Rectal smooth muscle tissue (tissue), 1 donor: ENCODE results near the gene FGR.

Experiments
- H3K27ac ChIP-seq: one replicate; pipeline ENCODE4 v1.7.0; 2013; ENCODE audit warnings: low read depth, low read length, inconsistent platforms
- H3K27me3 ChIP-seq: one replicate; pipeline ENCODE4 v1.7.0; 2013; ENCODE audit warnings: low read length; ENCODE audit not compliant: control insufficient read depth, insufficient read depth
- H3K36me3 ChIP-seq: one replicate; pipeline ENCODE4 v1.7.0; 2013; ENCODE audit warnings: low read length; ENCODE audit not compliant: control insufficient read depth, insufficient read depth
- H3K4me1 ChIP-seq: one replicate; pipeline ENCODE4 v1.7.0; 2013; ENCODE audit warnings: low read length; ENCODE audit not compliant: control insufficient read depth, insufficient read depth
- H3K4me3 ChIP-seq: one replicate; pipeline ENCODE4 v1.7.0; 2013; ENCODE audit warnings: low read length
- H3K9ac ChIP-seq: one replicate; pipeline ENCODE4 v1.7.0; 2013; ENCODE audit warnings: low read length

FGR gene

DNA sequence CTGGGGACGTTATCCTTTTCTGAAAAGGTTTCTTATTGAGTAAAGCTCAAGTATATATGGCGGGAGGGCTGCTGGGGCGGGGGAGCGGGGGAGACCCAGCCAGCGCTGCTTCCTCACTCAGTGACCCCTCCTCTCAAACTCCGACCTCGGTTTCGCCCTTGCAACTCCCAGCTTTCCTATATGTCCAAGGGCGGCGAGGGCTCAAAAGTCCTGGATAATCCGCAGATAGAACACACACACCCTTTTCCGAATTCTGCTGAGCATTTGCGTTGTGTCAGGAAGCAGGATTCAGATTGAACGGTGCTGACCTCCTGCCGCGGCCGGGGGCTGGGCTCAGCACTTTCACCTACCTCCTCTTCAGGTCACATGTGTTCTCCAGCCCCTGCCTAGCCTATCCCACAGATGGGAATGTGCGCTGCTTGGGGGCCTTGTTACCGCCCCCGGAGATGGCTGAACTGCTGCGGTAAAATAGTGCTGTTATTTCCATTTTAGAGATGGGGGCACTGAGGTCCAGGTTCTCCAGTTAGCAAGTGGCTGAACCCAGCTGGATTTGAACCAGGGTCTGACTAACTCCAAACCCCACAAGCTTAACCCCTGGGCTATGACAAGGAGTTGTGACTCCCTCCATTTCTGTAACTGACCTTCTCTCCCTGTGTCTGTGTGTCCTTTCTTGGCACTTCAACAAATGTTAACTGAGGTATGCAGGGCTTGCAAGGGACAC lies 30.2 kb downstream of the FGR start:
- Histone ChIP-seq H3K27ac (no peak overlapping the region), H3K4me1 (peaks cover 12% of the 10 kb centered on the region), H3K4me3 (no peak overlapping the region), H3K9ac (no peak overlapping the region), H3K36me3 (no peaks in the 10 kb centered on the region), H3K27me3 (no peaks in the 10 kb centered on the region)

DNA sequence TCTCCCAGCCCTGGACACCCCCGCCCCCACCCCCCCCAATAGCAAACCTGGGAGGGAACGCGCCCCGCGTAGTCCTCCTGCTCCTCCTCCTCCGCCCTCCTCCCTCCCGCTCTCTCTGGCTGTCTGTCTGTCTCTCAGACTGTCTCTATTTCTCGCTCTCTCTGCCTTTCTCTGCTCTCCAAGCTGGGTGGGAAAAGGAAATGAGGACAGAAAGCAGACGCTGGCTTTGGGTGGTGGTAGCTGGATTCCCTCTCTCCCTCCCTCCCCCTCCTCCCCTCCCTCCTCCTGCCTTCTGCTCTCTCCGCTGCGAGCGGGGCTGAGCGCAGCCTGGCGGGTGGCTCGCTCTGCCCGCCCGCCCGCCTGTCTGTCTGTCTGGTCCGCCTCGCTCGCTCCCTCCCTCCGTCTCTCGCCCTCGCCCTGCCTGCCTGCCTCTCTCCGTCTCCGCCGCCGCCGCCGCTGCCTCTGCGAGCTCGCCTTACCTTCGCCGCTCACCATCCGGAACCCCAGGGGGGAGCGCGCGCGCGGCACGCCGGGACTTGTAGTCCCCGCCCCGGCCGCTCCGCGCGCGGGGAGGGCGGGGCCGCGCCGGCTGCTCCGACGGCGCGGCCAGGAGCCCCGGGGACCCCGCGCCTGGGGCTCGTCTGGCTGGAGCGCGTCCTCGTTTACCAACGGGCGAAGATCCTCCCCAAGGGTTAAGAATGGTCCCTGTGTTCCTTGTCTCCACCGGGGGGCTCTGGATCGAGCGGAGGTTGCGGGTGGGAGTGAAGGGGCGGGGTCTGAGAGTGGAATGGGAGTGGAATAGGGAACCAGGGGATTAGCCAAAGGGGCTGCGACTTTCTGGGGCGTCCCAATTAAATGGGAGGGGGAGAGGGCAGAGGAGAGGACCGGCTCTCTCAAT lies 31.1 kb downstream of the FGR start, which contains the start of gene AHDC1:
AHDC1 (minus strand) TSS at position 464 of the 898 bp plus-strand sequence. CDS start 52,029 bp downstream, outside the sequence.
- Histone ChIP-seq H3K27ac (peak within 1 kb of the TSS; percentile 91), H3K9ac (peak within 1 kb of the TSS; percentile 77), H3K4me1 (peaks cover 20% of the 10 kb centered on the region), H3K36me3 (no peaks in the 10 kb centered on the region), H3K27me3 (no peaks in the 10 kb centered on the region), H3K4me3 (peak within 1 kb of the TSS; percentile 96)

DNA sequence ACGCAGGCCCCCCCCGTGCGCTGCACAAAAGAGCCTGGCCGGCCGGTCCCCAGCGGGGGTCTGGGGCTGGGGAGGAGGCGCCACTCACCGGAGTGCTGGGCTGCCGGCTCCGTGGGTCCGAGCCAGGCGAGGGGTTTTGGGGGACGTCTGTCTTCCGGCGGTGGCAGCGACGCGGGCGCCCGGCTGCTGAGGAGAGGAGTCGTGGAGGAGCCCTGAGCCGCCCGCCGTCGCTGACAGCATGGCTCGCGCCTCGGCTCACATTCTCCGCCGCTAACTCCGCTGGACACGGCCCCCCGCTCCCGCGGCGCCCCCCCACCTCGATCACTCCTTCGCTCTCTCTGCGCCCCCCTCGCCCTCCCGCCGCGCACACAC lies 31.7 kb downstream of the FGR start:
- H3K9ac ChIP-seq, result peak overlapping the region; percentile 46
- H3K4me1 ChIP-seq, result peaks cover 26% of the 10 kb centered on the region
- peak overlapping the region; percentile 96 for H3K4me3 ChIP-seq
- no peaks in the 10 kb centered on the region for H3K36me3 ChIP-seq
- H3K27me3 ChIP-seq, result no peaks in the 10 kb centered on the region
- H3K27ac ChIP-seq, result peak overlapping the region; percentile 91

GRCh38 chr1:27602462-27603308 lies 32.3 kb downstream of the FGR start:
- H3K27ac ChIP-seq, result peak overlapping the region; percentile 91
- H3K4me1 ChIP-seq, result peaks cover 32% of the 10 kb centered on the region
- no peaks in the 10 kb centered on the region for H3K27me3 ChIP-seq
- peak overlapping the region; percentile 96 for H3K4me3 ChIP-seq
- no peaks in the 10 kb centered on the region for H3K36me3 ChIP-seq
- H3K9ac ChIP-seq, result peak overlapping the region; percentile 67

DNA sequence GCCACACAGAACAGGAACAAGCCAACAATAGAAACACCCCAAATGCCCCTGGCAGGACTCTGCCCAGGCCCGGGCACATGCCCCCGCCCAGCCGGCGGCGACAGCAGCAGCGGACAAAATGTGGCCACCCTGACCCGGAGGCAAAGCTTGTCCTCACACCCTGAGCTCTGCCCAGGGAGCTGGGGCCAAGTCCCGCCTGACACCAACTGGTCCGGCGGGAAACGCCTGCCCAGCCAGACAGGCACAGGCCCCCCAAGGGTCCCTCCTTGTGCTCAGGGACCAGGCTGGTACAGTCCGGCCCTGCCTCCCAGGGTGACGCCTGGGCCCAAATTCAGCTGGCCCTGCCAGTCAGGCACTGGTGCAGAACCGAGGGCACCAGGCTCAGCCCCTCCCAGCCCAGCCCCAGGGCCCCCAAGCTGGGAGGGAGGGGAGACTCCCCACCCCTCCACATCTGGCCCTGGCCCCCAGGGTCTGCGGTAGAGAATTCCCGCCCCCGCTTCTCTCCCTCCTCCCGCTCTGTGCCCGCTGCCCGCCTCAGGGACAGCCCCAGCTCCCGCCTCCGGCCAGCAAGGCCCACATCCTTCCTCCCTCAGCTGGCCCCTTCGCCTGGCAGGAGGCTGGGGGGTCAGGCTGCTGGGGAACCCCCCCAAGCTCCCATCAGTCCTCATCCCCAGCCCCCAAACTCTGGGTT lies 33.1 kb downstream of the FGR start:
- Histone ChIP-seq H3K36me3 (no peaks in the 10 kb centered on the region), H3K4me1 (peaks cover 39% of the 10 kb centered on the region), H3K27me3 (no peaks in the 10 kb centered on the region), H3K4me3 (peak overlapping the region; percentile 83), H3K27ac (peak overlapping the region; percentile 91), H3K9ac (peak overlapping the region; percentile 67)

DNA sequence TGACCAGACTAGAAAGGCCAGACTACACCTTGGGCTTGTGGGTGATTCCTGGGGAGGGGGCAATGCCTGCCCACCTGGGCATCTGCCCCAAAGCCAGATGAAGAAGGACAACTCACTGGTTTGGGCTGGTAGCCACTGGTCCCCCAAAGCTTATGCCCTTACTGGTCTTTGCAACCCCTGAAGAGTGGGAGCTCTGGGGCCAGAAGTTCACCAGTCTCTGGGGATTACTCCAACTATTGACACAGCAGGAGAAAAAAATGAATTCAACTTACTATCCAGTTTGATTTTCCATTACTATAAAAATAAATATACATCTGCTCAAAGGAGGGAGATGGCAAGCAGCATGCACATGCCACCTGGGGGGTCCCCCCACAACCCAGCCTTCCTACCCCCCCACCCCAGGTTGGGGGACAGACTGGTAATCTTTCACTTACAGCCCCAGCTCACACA lies 33.6 kb downstream of the FGR start:
- Histone ChIP-seq H3K36me3 (no peaks in the 10 kb centered on the region), H3K4me3 (peak overlapping the region; percentile 83), H3K27ac (peak overlapping the region; percentile 91), H3K4me1 (peaks cover 45% of the 10 kb centered on the region), H3K9ac (peak overlapping the region; percentile 17), H3K27me3 (no peaks in the 10 kb centered on the region)

GRCh38 chr1:27600498-27601175 lies 34.3 kb downstream of the FGR start:
- Histone ChIP-seq H3K27ac (peak overlapping the region; percentile 91), H3K9ac (no peak overlapping the region), H3K36me3 (no peaks in the 10 kb centered on the region), H3K4me3 (no peak overlapping the region), H3K4me1 (peaks cover 51% of the 10 kb centered on the region), H3K27me3 (no peaks in the 10 kb centered on the region)

DNA sequence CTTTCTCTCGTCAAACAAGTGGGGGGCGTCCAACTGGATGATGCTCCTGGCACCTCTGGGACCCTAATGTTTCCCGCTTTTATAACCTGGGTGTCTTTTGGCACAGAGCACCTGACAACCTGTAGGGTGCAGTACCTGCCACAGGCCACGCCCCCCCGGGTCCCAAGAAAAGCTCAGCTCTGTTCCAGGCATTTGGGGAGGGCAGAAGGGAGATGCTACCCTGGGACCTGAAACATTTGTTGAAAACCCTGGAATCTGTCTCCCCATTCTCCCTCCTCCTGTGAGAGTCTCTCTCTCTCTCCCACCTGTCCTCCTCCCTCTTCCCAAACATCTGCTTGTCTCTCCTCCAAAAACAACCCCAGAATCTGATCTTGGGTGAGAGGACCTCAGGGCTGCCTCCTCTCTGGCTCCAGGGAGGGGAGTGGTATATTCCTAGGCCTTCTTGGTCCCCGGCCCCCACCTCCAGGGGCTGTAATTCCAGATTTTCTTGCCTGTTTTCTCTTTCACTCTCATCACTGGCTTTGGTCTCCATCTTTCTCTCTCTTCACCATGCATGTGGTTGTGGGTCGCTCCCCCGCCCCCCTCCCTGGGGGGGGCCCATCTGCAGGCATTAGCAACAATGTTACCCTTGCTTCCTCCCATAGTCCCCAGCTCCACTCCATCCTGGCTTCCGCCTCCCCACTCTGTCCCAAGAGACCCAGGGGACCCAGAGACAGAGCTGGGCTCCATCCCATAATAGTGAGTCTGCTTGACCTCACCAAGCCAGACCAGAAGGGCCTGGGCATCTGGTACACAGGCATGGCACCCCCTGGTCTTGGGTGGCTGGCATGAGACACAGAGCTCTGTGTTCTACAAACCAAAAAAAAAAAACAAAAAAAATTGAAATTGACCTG lies 35.1 kb downstream of the FGR start:
- H3K27me3 ChIP-seq, result no peaks in the 10 kb centered on the region
- peak overlapping the region; percentile 52 for H3K4me3 ChIP-seq
- H3K27ac ChIP-seq, result peak overlapping the region; percentile 91
- no peak overlapping the region for H3K9ac ChIP-seq
- peaks cover 59% of the 10 kb centered on the region for H3K4me1 ChIP-seq
- H3K36me3 ChIP-seq, result no peaks in the 10 kb centered on the region

DNA sequence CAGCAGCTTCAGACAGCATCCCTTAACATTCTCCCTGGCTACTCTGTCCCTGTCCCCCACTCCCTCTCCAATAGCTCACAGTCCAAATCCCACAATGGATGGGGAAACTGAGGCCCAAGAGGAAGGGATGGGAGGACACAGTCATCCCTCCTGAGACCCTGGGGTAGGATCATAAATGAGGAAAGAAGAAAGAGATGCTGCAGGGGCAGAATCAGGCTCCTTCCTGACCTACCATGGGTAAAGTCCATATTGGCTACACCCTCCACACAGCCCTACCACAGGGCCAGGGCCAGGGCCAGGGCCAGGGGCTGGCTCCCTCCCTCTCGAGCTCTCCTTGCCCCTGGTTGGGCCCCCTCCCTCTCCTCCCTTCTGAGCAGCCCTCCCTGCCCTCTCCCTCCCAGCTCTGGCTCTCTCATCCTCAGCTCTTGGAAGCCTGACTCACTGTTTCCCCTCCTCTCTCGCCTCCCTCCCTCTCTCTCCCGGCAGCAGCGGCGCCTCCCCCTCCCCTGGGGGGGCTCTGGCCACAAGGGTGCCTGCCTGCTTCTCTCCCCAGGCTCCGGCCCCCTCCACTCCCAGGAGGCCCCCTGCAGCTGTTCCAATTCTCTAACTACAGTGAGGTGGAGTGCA lies 36.0 kb downstream of the FGR start:
- peak overlapping the region; percentile 52 for H3K4me3 ChIP-seq
- no peak overlapping the region for H3K9ac ChIP-seq
- H3K4me1 ChIP-seq, result peaks cover 66% of the 10 kb centered on the region

GRCh38 chr1:27598295-27598687 lies 36.7 kb downstream of the FGR start:
- Histone ChIP-seq H3K9ac (no peak overlapping the region), H3K4me3 (peak overlapping the region; percentile 47), H3K4me1 (peaks cover 73% of the 10 kb centered on the region), H3K36me3 (no peaks in the 10 kb centered on the region), H3K27ac (peak overlapping the region; percentile 91), H3K27me3 (no peaks in the 10 kb centered on the region)

More for the DNA sequence above, 36.0 kb downstream of the FGR start:
- Histone ChIP-seq H3K27ac (peak overlapping the region; percentile 91), H3K27me3 (no peaks in the 10 kb centered on the region), H3K36me3 (no peaks in the 10 kb centered on the region)
